Left ventricle myocardium inferior (tissue), 1 donor: Measurements from ENCODE around the gene ZDHHC3. TPM values are rescaled to one million over a fixed set of nuclear protein-coding genes. Genes with fewer than 3 reads are reported as not detected.
A peak's percentile ranks its signal among the peaks of the same experiment; 100 is the strongest.

ENCODE experiments used
- DNase-seq: peaks from one replicate; pipeline ENCODE4 v3.0.0-alpha.2; 2020
- H3K27ac ChIP-seq: fragments of 200-600 bp; replicated peaks from 2 replicates; pipeline ENCODE4 v1.8.0; 2021
- H3K27me3 ChIP-seq: fragments of 200-600 bp; 2 replicates; pipeline ENCODE4 v1.8.0; 2021; ENCODE audit warnings: low read depth
- H3K36me3 ChIP-seq: fragments of 200-600 bp; 2 replicates; pipeline ENCODE4 v1.8.0; 2021
- H3K4me1 ChIP-seq: fragments of 200-600 bp; 2 replicates; pipeline ENCODE4 v1.8.0; 2021
- H3K4me3 ChIP-seq: fragments of 200-600 bp; 2 replicates; pipeline ENCODE4 v1.8.0; 2021; ENCODE audit warnings: mild to moderate bottlenecking, moderate library complexity
- H3K9me3 ChIP-seq: fragments of 200-600 bp; replicated peaks from 2 replicates; pipeline ENCODE4 v1.8.0; 2021
- intact Hi-C: fragments of 100-400 bp; cut with micrococcal nuclease; formaldehyde crosslinking; loops from one replicate; pipeline ENCODE4 v1.11.0; 2022
- total RNA-seq: library from RNA; stranded (reverse); fragmentation: NEBNext Ultra II Directional; extraction: Animal tissue kit (Norgen Biotek cat#: 25700); gene quantifications from one replicate; pipeline ENCODE4 v1.2.1, GENCODE V29; 2021
- TF ChIP-seq, protein P1 (sequence below): fragments of 200-600 bp; IDR thresholded peaks from 2 replicates; pipeline ENCODE4 v1.8.0; 2021; ENCODE audit warnings: antibody characterized with exemption, mild to moderate bottlenecking, borderline replicate concordance
- donor health status: DM: no; HTN: yes; CAD: no; lungs with severe emphysema.

The ZDHHC3 gene
- total RNA-seq, 1 donor from 2014 or later: 40.2 TPM

DNA sequence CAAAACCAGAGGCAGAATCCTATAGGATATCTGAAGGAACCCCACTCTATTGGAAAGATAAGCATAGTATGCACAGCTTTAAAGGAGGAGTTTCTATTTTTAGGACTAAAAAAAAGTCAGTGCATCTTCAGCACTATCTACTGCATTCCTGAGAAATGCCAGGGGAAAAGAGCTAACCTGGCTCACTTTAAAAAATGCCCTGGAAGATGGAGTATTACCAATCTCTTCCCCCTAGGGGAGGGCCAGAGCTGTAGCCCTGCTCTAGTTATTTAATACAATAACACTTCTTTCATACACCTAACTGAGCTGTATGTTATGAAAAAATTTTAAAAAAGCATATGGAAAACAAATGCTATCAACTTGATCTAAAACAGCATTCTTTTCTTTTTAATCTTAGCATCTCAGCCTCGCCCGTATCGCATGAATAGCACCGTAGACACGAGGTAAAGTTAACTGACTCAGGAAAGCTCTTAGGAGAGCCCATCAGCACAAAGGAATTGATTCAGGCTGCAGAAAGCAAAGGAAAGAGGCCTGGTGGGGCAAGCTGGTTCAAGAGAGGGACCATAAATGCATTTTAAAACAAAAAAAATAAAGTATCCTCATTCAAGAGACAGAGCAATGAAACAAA, 51.4 kb downstream of the ZDHHC3 start:
- Histone ChIP-seq H3K27me3 (no peaks in the 10 kb centered on the region), H3K27ac (no peak overlapping the region), H3K9me3 (no peaks in the 10 kb centered on the region), H3K36me3 (peaks cover 65% of the 10 kb centered on the region), H3K4me3 (no peak overlapping the region), H3K4me1 (peaks cover 15% of the 10 kb centered on the region)
- TF ChIP-seq, protein P1, sequence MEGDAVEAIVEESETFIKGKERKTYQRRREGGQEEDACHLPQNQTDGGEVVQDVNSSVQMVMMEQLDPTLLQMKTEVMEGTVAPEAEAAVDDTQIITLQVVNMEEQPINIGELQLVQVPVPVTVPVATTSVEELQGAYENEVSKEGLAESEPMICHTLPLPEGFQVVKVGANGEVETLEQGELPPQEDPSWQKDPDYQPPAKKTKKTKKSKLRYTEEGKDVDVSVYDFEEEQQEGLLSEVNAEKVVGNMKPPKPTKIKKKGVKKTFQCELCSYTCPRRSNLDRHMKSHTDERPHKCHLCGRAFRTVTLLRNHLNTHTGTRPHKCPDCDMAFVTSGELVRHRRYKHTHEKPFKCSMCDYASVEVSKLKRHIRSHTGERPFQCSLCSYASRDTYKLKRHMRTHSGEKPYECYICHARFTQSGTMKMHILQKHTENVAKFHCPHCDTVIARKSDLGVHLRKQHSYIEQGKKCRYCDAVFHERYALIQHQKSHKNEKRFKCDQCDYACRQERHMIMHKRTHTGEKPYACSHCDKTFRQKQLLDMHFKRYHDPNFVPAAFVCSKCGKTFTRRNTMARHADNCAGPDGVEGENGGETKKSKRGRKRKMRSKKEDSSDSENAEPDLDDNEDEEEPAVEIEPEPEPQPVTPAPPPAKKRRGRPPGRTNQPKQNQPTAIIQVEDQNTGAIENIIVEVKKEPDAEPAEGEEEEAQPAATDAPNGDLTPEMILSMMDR: no peak
- DNase-seq: no peak
- intact Hi-C loops: no loop called here

DNA sequence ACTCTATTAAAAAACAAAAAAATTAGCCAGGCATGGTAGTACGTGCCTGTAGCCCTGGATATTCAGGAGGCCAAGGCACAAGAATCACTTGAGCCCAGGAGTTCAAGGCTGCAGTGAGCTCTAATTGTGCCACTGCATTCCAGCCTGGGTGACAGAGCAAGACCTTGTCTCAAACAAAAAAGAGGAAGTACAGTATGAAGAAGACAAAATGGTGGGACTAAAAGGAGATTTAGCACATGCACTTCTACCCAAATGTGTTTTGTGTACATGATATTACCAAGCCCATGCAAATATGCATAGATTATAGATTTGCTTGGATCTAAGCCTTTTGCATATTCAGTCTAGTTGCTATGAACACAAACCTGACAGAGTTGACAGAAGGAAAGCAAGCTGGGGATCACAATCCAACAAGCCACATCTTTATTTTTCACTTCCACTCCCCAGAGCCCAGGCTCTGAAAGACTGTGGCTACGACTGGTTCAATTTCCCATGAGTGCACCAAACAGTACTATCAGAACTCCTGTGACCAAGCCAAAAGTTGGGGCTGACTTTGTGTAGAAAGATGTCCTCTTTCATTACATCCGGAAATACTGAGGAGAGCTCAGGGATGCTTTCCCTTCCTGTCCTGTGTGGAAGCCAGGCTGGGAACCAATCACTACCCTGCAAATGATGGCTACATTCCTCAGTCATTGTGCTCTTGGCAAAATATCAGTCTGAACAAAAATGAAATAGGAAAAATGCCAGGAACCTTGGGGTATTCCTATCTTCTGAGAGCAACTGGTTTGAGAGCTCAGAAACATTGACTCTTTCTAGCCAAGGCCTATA, 52.1 kb downstream of the ZDHHC3 start:
- no peak for DNase-seq
- H3K36me3 ChIP-seq: peaks cover 61% of the 10 kb centered on the region
- intact Hi-C loops: no loop called here
- H3K4me3 ChIP-seq: no peak overlapping the region
- no peaks in the 10 kb centered on the region for H3K9me3 ChIP-seq
- TF ChIP-seq, protein P1: no peak
- no peaks in the 10 kb centered on the region for H3K27me3 ChIP-seq
- peak overlapping the region; percentile 16 for H3K27ac ChIP-seq
- peaks cover 15% of the 10 kb centered on the region for H3K4me1 ChIP-seq

DNA sequence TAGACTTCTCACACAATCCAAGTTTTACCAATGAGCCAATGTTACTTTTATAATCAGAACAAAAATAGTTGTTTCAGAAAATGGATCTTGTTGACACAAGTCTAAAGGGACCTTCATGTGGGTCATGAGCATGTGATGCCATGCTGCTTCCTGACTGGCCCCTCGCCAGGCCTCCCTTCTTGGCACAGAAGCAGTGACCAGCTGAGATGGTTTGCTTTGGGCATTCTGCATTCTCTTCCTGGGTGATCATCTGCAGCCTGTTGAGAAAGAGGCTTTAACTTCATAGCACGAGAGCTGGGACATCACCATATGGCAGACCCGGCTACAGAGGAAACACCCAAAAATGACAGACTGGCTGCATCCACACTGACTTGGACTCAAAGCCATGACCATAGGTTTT, 55.9 kb downstream of the ZDHHC3 start:
- no peaks in the 10 kb centered on the region for H3K9me3 ChIP-seq
- DNase-seq: no peak
- intact Hi-C loops: no loop called here
- TF ChIP-seq, protein P1: no peak
- H3K4me3 ChIP-seq: no peak overlapping the region
- no peaks in the 10 kb centered on the region for H3K27me3 ChIP-seq
- H3K4me1 ChIP-seq: peaks cover 29% of the 10 kb centered on the region
- H3K36me3 ChIP-seq: peaks cover 38% of the 10 kb centered on the region
- H3K27ac ChIP-seq: no peak overlapping the region

DNA sequence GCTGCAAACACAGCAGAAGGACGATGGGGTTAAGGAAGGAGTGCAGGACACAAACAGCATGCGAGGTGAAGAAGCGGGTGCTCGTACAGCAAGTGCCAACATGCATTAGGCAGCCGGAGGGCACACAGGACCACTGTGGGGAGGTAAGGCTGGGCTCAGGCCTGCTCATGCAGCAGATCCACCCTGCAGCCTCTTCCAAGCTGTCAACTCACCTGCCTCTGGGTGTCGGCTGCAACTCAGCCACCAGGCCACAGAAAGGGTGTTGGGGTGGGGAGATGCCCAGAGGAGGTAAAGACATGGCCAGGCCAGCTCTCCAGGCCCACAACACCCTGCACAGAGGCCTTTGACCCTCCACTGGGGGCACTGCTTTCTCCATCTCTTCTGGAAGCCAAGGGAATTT, 57.4 kb downstream of the ZDHHC3 start:
- H3K36me3 ChIP-seq: peaks cover 34% of the 10 kb centered on the region
- no peaks in the 10 kb centered on the region for H3K9me3 ChIP-seq
- H3K27ac ChIP-seq: no peak overlapping the region
- no peak for DNase-seq
- TF ChIP-seq, protein P1: no peak
- peaks cover 18% of the 10 kb centered on the region for H3K4me1 ChIP-seq
- H3K27me3 ChIP-seq: no peaks in the 10 kb centered on the region
- H3K4me3 ChIP-seq: no peak overlapping the region
- intact Hi-C loops: no loop called here

DNA sequence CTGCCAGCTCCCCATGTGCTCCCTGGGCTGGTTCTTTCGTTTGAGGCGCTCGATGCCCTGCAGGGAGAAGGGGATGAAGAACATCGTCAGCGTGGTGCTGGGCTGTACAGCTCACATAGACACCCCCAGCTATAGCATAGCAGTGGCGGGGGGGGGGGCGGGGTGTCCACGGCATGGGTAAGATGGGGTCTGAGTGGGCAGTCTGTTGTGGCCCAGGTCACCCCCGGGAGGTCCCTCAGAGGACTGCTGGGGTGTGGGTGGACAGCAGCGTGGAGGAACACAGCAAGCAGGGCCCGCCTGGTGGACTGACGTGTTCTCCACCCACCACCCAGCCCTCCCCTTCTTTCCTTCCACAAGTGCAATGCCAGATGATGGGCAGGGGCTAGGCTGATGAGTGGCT, 57.9 kb downstream of the ZDHHC3 start:
- no peak overlapping the region for H3K27ac ChIP-seq
- intact Hi-C loops: no loop called here
- H3K4me1 ChIP-seq: peaks cover 16% of the 10 kb centered on the region
- TF ChIP-seq, protein P1: no peak
- peaks cover 31% of the 10 kb centered on the region for H3K36me3 ChIP-seq
- DNase-seq: no peak
- H3K4me3 ChIP-seq: no peak overlapping the region
- no peaks in the 10 kb centered on the region for H3K9me3 ChIP-seq
- H3K27me3 ChIP-seq: no peaks in the 10 kb centered on the region
